Stimulated activated CD4-positive, alpha-beta T cell treated with anti-CD3 and anti-CD28 coated beads, Interleukin-1b, Interleukin-23, amount 100 ng/mL, for 48 hours (primary cell): ENCODE measurements around the gene DIPK2B.

Source experiments
- DNase-seq: peaks from one replicate; pipeline ENCODE4 v3.0.0-alpha.2; 2020

DIPK2B gene, protein sequence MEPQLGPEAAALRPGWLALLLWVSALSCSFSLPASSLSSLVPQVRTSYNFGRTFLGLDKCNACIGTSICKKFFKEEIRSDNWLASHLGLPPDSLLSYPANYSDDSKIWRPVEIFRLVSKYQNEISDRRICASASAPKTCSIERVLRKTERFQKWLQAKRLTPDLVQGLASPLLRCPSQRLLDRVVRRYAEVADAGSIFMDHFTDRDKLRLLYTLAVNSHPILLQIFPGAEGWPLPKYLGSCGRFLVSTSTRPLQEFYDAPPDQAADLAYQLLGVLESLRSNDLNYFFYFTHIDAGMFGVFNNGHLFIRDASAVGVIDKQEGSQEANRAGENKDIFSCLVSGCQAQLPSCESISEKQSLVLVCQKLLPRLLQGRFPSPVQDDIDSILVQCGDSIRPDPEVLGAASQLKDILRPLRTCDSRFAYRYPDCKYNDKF

GRCh38 chrX:45200741-45201234 is at the start of gene DIPK2B:
Gene DIPK2B, minus strand, starts transcription at chrX:45200876. Its CDS starts 50 bp downstream, at chrX:45200826.
- DNase-seq, result no peak

GRCh38 chrX:45240301-45240700 is 39.6 kb upstream of the DIPK2B start:
- no peak for DNase-seq

DNA sequence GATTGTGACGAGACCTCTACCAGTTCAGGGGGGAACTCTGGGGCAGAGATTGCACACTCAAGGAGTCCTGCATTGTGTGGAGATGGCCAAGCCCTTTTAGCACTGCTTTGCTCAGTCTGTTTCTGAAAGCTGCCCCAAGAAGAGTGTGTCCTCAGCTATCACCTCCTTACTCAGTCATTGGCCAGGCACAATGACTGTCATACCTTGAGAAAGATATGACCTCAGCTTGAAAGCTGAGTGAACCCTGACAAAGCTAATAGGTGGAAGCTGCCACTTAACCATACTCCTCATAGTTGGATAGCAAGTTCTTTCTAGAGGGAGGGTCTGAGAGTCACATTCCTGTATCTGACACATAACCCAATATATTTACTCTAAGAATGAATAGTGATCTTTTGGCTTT is 37.8 kb upstream of the DIPK2B start:
- DNase-seq, result no peak

- DNase-seq, result no peak
Measured at GRCh38 chrX:45233531-45233930, 32.9 kb upstream of the DIPK2B start.

GRCh38 chrX:45232139-45232538 is 31.5 kb upstream of the DIPK2B start:
- no peak for DNase-seq

- DNase-seq, result no peak
Measured at GRCh38 chrX:45230410-45230809, 29.7 kb upstream of the DIPK2B start.

DNA sequence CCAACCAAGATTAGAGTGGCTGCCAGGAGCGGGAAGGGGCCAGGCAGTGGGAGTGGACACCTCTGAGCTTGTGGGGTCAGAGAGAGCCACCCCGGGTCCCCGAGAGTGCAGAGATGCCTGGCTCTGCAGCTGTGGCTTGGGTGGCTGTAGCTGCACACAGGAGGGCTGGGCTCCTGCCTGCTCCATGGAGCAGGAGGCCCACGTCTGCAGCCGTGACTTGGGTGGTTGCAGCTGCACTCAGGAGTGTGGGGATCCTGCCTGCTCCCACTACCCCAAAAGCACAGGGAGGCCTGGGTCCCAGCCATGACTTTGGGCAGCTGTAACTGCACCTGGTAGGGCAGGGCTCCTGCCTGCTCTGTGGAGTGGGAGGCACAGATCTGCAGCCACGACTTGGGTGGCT is 28.7 kb upstream of the DIPK2B start:
- no peak for DNase-seq

DNA sequence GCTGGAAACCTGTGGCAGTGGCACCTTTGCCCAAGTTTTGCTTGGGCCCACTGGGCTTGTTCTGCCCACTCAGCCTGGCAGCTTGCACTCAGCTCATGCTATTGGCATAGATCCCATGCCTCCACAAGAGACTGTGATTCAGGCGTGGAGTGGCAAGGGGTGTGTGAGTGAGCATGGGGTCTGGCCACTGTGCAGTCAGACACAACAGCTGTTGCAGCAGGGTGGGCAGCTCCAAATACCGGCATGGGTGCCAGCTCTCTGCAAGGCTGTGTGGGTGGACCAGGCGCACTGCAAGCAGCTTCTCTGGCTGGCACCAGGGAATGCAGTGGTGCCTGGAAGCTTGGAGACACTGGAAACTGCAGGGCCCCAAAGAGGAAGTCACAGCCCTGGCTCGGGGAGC is 27.4 kb upstream of the DIPK2B start:
- no peak for DNase-seq

DNA sequence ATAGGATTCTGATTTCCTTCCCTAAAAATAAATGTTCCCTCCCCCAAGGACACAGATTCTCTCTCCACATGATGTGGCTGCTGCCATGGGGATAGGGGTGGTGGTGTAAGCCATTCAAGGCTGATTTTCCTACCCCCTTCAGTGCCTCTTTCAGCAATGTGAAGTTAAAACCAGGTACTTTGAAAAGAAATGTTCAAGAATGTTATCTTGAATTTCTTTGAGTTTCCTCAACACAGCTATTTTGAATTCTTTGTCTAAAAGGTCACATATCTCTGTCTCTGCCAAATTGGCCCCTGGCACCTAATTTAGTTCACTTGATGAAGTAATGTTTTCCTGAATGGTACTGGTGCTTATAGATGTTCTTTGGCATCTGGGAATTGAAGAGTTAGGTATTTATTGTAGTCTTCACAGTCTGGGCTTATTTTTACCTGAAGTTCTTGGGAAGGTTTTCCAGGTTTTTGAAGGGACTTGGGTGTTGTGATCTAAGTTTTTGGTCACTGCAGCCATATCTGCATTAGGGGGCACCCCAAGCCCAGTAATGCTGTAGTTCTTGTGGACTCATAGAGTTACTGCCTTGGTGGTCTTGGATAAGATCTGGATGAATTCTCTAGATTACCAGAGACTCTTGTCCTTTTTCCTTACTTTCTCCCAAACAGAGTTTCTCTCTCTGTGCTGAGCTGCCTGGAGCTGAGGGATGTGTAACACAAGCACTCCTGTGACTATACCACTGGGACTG is 7.6 kb upstream of the DIPK2B start:
- DNase-seq, result no peak

DNA sequence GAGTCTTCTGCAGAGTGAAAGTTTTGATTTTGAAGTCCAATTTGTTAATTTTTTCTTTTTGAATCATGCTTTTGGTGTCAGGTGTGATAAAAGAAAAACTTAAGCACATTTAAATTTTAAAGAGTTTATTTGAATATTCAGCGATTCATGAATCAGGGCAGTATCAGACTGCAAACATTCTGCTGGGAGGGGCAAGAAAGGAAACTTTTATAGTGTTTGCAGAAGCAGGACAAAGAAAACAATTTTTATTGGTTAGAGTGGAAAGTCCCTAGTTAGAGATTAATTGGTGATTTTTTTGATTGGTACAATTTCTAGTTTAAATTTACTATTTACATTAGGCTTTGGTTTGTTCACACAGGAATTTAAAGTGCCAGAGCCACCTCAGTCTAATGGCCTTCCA is 1.5 kb upstream of the DIPK2B start:
- DNase-seq, result no peak

DNA sequence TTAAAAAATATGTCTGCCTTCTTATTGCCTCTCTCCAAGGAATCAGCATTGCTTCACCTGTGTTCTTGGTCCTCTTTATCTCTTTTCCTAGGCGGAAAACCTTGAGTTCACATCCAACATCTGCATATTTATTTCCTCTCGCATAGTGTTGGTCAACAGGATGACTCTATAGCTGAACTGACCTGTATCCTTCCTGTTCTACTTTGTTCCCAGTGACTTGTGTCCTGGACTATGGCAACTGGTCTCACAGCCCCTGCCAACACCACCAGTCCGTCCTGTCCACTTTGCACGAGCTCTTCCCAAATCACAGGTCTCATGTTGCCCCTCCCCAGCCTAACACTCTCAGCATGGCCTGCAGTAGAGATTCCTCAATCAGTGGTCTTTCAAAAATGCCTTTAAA is 2.0 kb downstream of the DIPK2B start:
- DNase-seq, result no peak

GRCh38 chrX:45198301-45198700 is 2.4 kb downstream of the DIPK2B start:
- DNase-seq, result no peak

GRCh38 chrX:45196701-45197100 is 4.0 kb downstream of the DIPK2B start:
- DNase-seq, result no peak

DNA sequence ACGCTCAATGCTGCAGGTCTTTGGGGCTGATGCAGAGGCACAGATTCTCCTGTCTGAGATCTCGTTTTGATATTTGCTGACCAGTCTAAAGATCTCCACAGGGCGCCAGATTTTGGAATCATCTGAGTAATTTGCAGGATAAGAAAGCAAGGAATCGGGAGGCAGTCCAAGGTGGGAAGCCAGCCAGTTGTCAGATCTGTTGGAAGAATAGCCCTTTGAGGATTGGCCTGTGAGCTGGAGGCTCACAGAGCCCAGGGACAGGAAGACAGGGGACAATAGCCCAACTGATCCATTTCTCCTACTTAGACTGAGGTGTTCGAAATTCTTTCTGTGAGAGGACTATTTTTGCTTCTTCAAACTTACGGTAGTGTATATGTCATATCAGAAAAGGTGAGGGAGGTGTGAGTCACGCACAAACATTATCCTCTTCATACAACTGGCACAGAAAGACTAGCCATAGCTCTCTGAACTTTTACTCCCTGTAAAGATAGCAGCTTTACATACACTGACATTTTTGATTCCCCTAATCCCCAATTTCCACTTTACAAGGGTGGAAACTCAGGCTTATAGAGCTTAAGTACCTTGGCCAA is 8.8 kb downstream of the DIPK2B start:
- peak; percentile 6 for DNase-seq

GRCh38 chrX:45191383-45191782 is 9.3 kb downstream of the DIPK2B start:
- peak; percentile 20 for DNase-seq

DNA sequence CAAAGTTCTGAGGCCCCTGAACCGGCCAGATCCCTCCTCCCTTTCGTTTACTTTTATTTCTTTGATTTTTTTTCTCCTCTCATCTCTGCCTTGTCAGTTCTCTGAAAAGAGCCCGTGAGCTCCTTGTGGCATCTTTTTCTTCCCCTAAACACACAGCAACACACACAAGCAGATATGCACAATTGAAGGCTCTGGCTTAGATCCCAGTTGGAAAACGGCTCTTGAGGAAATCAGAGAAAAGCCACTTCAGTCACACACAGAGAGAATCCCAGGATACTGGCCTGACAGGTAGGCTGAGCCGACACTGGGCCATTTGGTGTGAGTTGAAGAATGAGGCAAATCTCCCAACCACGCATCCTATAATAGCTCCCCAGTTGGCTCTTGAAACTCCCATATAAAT is 12.9 kb downstream of the DIPK2B start:
- DNase-seq, result no peak

DNA sequence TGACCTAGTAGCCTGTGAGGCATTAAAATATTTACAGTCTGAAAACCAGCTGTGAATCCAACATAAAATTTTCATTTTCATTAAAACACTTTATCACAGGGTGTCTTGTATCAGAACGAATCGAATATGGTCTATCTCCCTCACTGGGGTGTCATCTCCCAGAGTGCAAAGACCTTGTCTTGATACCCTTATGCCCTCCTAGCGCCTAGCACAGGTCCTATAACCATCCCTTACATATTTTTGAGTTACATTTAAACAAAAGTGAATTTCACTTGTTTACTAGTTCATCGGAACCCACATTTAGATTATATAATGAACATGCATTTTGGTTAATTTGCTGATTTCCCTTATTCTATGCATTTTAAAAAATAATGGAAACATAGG is 14.0 kb downstream of the DIPK2B start:
- DNase-seq, result no peak

DNA sequence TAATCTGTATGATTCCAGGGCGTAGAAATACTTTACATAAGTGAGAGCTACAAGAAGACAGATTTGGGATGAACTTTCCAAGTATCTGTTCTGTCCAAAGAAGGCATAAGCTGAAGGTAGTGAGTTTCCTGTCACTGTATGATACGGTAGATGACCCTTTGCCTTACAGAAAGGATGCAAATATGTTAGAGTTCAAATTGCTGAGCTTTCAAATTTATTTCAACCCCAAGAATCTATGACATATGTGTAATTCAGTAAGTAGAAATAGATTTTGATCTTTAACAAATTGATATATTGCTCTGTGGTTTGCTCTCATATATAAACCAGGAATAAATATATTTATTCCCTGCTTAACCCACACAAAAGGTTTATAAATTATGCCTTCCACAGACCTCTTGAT is 16.5 kb downstream of the DIPK2B start:
- no peak for DNase-seq

- no peak for DNase-seq
Measured at GRCh38 chrX:45172890-45173289, 27.8 kb downstream of the DIPK2B start.

GRCh38 chrX:45166781-45167180 is 33.9 kb downstream of the DIPK2B start:
- DNase-seq, result no peak

DNA sequence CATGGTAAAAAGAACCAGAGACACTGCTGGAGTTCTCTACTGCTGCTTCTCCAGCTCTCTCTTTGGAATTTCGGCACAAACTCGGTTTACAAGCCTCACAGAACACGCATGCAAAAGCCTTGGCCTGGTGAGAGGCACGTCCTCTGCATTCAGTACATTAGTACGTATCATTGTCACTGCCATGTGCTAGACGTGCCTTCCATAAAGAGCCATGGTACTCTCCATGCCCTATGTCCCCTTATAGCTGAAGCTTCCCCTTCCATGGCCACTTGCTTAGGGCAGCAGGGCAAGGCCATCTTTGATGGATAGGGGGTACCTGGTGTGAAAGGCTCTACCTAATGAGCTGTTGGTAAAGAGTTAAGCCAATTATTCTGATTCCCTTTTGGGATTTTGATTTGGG is 35.0 kb downstream of the DIPK2B start:
- DNase-seq, result no peak

GRCh38 chrX:45164995-45165394 is 35.7 kb downstream of the DIPK2B start:
- no peak for DNase-seq

- no peak for DNase-seq
Measured at GRCh38 chrX:45164021-45164621, 36.6 kb downstream of the DIPK2B start.
